BE2C (cell line): ENCODE results near the gene IRGQ.

Source experiments
- DNase-seq: peaks from one replicate; pipeline ENCODE4 v3.0.0-alpha.2; 2020
- H3K27me3 ChIP-seq: fragments of 250-450 bp; sonication (Bioruptor Pico); 2 replicates; pipeline ENCODE4 v1.5.1; 2020; ENCODE audit warnings: mild to moderate bottlenecking
- H3K36me3 ChIP-seq: fragments of 250-450 bp; sonication (Bioruptor Pico); 2 replicates; pipeline ENCODE4 v1.5.1; 2020; ENCODE audit warnings: mild to moderate bottlenecking
- H3K4me1 ChIP-seq: fragments of 250-450 bp; sonication (Bioruptor Pico); 2 replicates; pipeline ENCODE4 v1.5.1; 2020
- H3K4me3 ChIP-seq: 2 replicates; pipeline ENCODE4 v1.5.1; 2011; ENCODE audit warnings: low read depth, low read length
- H3K9me3 ChIP-seq: fragments of 250-450 bp; sonication (Bioruptor Pico); 2 replicates; pipeline ENCODE4 v1.5.1; 2020
- TF ChIP-seq, protein P1 (sequence below): IDR thresholded peaks from 2 replicates; pipeline ENCODE4 v1.5.1; 2012; ENCODE audit warnings: mild to moderate bottlenecking, low read depth, low read length

IRGQ gene

GRCh38 chr19:43612374-43612773 lies 16.4 kb upstream of the IRGQ start:
- Histone ChIP-seq H3K4me1 (no peaks in the 10 kb centered on the region), H3K36me3 (peaks cover 32% of the 10 kb centered on the region), H3K9me3 (no peaks in the 10 kb centered on the region), H3K27me3 (no peaks in the 10 kb centered on the region), H3K4me3 (no peak overlapping the region)
- TF ChIP-seq, protein P1, sequence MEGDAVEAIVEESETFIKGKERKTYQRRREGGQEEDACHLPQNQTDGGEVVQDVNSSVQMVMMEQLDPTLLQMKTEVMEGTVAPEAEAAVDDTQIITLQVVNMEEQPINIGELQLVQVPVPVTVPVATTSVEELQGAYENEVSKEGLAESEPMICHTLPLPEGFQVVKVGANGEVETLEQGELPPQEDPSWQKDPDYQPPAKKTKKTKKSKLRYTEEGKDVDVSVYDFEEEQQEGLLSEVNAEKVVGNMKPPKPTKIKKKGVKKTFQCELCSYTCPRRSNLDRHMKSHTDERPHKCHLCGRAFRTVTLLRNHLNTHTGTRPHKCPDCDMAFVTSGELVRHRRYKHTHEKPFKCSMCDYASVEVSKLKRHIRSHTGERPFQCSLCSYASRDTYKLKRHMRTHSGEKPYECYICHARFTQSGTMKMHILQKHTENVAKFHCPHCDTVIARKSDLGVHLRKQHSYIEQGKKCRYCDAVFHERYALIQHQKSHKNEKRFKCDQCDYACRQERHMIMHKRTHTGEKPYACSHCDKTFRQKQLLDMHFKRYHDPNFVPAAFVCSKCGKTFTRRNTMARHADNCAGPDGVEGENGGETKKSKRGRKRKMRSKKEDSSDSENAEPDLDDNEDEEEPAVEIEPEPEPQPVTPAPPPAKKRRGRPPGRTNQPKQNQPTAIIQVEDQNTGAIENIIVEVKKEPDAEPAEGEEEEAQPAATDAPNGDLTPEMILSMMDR = no peak
- no peak for DNase-seq

GRCh38 chr19:43611788-43612187 lies 15.9 kb upstream of the IRGQ start, which contains the start of gene SRRM5:
SRRM5 (plus strand) TSS chr19:43612088; CDS start chr19:43612122, 34 bp downstream.
- Histone ChIP-seq H3K27me3 (no peaks in the 10 kb centered on the region), H3K36me3 (peaks cover 36% of the 10 kb centered on the region), H3K4me3 (no peak within 1 kb of the TSS), H3K4me1 (no peaks in the 10 kb centered on the region), H3K9me3 (no peaks in the 10 kb centered on the region)
- DNase-seq = no peak
- TF ChIP-seq, protein P1 = no peak

- peaks cover 41% of the 10 kb centered on the region for H3K36me3 ChIP-seq
- no peaks in the 10 kb centered on the region for H3K4me1 ChIP-seq
- TF ChIP-seq, protein P1 = no peak
- H3K9me3 ChIP-seq = no peaks in the 10 kb centered on the region
- no peak overlapping the region for H3K4me3 ChIP-seq
- no peaks in the 10 kb centered on the region for H3K27me3 ChIP-seq
- no peak for DNase-seq
Observed at GRCh38 chr19:43610493-43610892, 14.6 kb upstream of the IRGQ start.

DNA sequence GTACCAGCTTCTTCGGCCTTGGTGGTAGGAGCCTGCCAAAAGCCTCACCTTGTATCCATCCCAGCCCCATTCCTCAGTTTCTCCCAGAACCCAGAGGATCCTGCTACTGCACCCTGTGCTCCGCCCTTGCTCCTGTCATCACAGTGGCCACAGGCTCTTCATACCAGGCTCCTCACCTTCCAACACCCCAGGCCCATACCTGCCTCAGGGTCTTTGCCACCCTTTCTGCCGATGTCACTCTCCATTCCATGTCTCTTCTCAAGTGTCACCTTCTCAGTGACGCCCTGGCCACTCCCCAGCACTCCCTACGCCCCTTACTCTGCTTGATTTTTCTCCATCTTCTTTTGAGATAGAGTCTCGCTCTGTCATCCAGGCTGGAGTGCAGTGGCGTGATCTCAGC lies 13.9 kb upstream of the IRGQ start:
- Histone ChIP-seq H3K4me3 (no peak overlapping the region), H3K4me1 (no peaks in the 10 kb centered on the region), H3K36me3 (peaks cover 41% of the 10 kb centered on the region), H3K27me3 (no peaks in the 10 kb centered on the region), H3K9me3 (no peaks in the 10 kb centered on the region)
- TF ChIP-seq, protein P1 = no peak
- DNase-seq = no peak

- H3K9me3 ChIP-seq = no peaks in the 10 kb centered on the region
- H3K36me3 ChIP-seq = peaks cover 35% of the 10 kb centered on the region
- TF ChIP-seq, protein P1 = no peak
- no peak for DNase-seq
- H3K27me3 ChIP-seq = no peaks in the 10 kb centered on the region
- no peaks in the 10 kb centered on the region for H3K4me1 ChIP-seq
- no peak overlapping the region for H3K4me3 ChIP-seq
Observed at GRCh38 chr19:43607238-43608205, 11.6 kb upstream of the IRGQ start.

DNA sequence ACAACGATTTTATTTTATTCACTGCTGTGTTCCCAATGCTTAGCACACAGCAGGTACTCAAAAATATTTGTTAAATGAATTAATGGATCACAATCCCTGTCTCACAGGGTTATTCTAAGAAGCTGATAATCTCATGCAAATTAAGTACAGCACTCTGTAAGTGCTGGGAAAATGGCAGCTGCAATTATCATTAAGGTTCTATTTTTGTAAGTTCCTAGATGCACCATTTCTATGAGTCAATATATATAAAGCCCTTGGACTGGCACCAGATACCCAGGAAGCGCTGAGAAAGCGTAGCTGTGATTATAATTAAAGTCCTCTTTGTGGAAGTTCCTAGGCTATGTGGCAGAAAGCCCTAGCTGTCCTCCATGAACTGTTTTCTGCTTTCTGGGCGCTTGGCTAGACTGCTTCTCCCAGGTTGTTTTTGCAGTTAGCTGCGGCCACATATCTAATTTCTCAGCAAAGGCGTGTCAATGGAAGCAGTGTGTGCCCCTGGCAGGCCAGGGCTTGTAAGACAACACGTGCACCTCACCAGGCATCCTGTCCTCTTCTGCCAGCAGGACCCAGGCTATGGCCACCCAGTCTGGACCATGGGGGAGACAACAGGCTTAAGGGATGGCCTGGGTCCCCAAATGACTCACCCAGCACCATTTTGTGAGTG lies 10.8 kb upstream of the IRGQ start:
- TF ChIP-seq, protein P1 = no peak
- Histone ChIP-seq H3K36me3 (peaks cover 28% of the 10 kb centered on the region), H3K27me3 (no peaks in the 10 kb centered on the region), H3K4me1 (no peaks in the 10 kb centered on the region), H3K9me3 (no peaks in the 10 kb centered on the region), H3K4me3 (no peak overlapping the region)
- DNase-seq = no peak
